NCI-H128 (cell line): Measurements from ENCODE around the gene NOC4L.
"Not testable (repeated sequence)": the region's sequence is repeated elsewhere in the genome, so short reads cannot be mapped to it uniquely, and the experiment has no call there.

Source experiments
- DNase-seq: peaks from one replicate; lab custom pipeline; 2025; ENCODE audit not compliant: unreplicated experiment; lab: John Stamatoyannopoulos, UW

NOC4L gene

GRCh38 chr12:132144115-132144809 lies at the start of gene NOC4L, which contains the start of gene DDX51:
Gene NOC4L (plus strand): TSS chr12:132144457. CDS start chr12:132144489, 32 bp downstream.
Gene DDX51 (minus strand): TSS chr12:132144319. CDS start chr12:132144296, 23 bp downstream.
- DNase-seq, result peak; percentile 82

DNA sequence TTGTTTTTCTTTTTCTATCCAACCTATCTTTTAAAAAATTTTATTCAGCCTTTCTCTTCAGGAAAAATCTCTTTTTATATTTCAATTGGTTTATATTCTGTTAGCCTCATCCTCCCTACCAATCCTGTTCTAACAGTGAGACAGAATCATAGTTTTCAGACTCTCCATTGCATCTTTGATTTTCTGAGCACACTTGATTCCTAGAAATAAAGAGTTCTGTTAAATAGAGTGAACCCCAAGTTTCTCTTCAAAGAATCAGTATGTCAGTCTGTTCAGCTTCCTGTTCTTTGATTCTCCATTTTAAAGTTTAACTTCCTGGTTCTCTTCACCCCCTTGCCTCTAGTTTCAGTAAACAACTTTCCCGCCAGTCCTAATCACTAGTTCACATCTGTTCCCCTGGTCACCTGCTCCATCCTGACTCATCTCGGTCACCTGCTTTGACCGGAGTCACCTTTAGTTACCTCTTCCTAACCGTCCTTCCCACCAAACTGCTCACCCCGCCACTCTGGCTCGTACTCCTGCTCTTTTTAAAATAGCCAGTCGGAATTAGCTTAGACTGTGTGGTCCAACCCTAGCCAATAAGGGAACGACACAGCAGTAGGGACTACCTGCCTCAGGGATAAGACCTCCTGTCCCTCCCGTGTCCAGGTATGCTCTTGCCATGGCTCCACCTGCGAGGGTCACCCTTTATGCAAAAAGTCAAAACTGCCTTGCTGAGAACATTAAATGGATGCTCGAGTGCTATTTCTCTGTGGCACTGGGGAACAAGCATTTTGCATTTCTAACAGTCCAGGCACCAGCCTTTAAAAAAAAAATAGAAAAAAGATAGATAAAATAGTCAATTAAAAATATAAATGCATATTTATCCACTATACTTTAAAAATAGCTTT lies 48.5 kb upstream of the NOC4L start:
- DNase-seq, result no peak

DNA sequence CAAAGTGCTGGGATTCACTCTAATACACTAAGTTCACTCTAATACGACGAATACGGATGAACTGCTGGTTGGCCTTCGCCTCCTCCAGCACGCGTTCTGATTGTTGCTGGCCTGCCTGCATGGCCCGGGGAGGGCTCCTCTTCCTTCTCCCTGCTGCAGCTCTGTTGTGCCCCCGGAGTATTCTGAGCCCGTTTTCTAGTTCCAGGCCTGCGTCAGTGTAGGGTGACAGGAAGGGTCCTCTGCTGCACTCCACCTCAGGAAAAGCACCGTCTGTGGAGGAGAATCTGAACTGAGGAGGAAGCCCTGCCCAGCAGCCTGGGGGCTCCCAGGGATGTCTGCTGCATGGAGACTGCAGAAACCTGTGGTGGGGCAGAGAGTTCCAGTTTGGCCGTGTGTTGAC lies 44.5 kb upstream of the NOC4L start:
- no peak for DNase-seq

GRCh38 chr12:132100306-132101065 lies 43.8 kb upstream of the NOC4L start:
- DNase-seq, result no peak

- DNase-seq, result no peak
Measured at GRCh38 chr12:132102297-132102696, 42.0 kb upstream of the NOC4L start.

DNA sequence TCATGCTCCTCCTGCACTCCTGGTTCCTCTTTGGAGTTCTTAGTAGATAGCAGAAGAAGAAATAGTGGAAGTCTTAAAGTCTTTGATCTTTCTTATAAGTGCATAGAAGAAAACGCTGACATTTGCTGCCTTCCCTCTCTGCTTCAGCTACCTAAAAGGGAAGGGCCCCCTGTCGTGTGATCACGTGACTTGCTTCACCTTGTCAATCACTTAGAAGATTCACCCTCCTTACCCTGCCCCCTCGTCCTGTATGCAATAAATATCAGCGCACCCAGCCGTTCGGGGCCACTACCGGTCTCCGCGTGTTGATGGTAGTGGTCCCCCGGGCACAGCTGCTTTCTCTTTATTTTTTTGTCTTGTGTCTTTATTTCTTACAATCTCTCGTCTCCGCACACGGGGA lies 41.2 kb upstream of the NOC4L start:
- not testable (repeated sequence) for DNase-seq

- no peak for DNase-seq
Measured at GRCh38 chr12:132103542-132104308, 40.5 kb upstream of the NOC4L start.

- DNase-seq, result no peak
Measured at GRCh38 chr12:132105467-132105866, 38.8 kb upstream of the NOC4L start.

- DNase-seq, result no peak
Measured at GRCh38 chr12:132106921-132107320, 37.3 kb upstream of the NOC4L start.

DNA sequence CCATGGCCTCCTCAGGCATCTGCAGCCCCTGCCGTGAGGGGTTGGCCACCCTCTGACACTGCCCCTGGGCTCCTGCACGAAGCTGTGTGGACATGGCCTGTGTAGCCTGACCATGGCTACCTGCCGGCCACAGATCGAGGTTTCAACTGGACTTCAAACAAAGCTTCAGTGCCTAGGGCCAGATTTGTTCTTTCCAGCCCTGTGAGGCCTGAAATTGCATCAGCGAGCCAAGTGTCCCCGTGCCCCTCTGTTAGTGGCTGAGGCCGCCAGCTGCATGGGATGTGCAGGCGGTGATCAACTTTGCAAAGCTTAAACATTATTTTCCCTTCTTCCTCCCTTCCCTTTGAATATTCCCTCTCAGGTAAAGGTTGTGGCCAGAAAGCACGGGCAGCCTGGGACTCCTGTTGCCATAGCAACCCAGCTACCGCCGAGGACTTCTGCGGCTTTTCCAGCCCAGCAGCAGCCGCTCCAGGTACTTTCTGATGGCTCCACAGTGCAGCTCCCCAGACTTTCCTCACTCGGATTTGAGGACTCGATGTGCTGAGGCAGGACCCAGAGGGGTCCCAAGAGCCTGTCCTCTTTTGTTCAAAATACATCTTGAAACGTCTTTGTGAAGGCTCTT lies 35.9 kb upstream of the NOC4L start:
- DNase-seq, result no peak

DNA sequence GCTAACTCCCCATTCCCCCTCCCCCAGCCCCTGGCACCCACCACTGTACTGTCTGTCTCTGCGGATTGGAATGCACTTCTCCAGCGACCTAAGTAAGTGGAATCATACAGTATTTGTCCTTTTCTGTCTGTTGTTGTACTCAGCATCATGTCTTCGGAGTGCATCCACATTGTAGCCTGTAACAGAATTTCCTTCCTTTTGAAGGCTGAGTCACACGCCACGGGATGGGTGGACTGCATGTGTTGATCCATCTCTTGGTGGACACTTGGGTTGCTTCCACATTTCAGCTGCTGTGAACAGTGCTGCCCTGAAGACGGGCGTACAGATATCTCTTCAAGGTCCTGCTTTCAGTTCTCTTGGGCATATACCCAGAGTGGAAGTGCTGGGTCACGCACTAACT lies 34.5 kb upstream of the NOC4L start:
- DNase-seq, result no peak

GRCh38 chr12:132110677-132111076 lies 33.6 kb upstream of the NOC4L start:
- no peak for DNase-seq

DNA sequence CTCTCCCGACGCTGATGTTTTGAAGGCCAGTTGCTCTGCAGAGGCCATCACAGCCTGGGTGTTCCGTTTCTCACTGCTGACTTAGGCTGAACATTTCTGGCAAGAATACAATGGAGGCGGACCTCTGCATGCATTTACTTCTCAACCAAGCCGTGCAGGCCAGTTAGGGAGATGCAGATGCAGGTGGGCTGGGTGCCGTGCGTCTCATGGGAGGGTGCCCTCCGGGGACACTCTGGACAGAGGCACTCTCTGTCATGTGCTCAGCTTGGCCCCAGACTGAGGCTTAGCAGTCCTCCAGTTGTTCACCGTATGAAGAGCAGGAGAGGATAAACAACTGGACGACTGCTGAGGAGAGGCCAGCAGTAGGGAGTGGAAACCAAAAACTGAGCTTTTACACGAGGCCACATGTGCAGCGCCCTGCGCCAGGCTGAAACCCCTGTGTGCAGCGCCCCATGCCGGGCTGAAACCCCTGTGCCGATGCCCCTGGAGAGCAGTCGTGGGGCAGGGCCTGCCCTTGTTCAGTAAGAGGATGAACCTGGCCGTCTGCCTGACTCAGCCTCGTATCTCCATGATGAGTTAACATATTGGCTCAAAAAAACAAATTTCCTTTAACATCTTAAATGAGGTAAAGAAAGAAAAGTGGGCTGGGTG lies 32.5 kb upstream of the NOC4L start:
- DNase-seq, result no peak

DNA sequence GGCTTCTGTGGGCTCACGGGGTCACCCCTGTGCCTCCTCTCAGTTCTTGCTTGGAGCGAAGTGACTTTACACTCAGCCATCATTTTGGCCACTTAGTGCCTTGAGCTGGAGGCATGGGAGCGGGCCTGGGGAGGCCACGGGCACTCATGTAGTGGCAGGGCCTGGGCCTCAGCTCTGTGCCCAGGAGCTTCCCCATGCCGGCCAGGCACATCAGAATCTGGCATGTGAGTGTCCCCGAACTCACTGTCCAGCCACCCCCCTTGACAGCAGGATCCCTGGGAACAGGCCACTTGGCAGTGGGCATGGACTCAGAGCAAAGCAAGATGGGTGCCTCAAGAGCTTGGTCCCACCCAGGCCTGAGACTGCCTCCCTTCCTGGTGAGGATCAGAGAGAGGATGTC lies 29.6 kb upstream of the NOC4L start:
- no peak for DNase-seq

DNA sequence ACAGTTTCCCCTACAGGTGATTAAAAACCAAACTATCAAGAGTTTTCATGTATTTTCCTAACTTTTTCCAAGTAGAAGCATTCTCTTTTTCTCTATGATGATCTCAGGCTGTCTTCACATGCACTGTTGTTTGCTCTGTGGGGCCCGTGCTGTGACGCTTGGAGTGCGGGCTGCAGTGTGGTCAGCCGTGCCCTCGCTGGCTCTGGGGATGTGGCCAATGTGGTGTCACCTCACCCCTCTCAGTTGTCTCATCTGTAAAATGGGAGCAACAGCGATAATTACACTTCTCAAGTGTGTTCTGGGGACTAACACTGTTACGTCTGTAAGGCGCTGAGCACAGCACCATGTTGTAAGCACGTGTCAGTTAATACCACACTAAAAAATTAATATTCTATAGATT lies 28.8 kb upstream of the NOC4L start:
- no peak for DNase-seq

GRCh38 chr12:132116709-132117557 lies 27.3 kb upstream of the NOC4L start:
- DNase-seq, result no peak

GRCh38 chr12:132117558-132117875 lies 26.7 kb upstream of the NOC4L start:
- DNase-seq, result no peak

- DNase-seq, result no peak
Measured at GRCh38 chr12:132118876-132119275, 25.4 kb upstream of the NOC4L start.

GRCh38 chr12:132121283-132121682 lies 23.0 kb upstream of the NOC4L start:
- no peak for DNase-seq
